GM08714 (cell line): ENCODE data around the gene PDSS2.
"Not testable (repeated sequence)": the region's sequence is repeated elsewhere in the genome, so short reads cannot be mapped to it uniquely, and the experiment has no call there.

ENCODE experiments used
- H3K4me3 ChIP-seq: fragments of 200-500 bp; sonication (Bioruptor generic); 2 replicates; pipeline ENCODE4 v1.5.1; 2014; ENCODE audit warnings: mild to moderate bottlenecking, low read length, inconsistent platforms
- ZNF274 ChIP-seq: IDR thresholded peaks from 2 replicates; pipeline ENCODE4 v1.6.1; 2012; ENCODE audit warnings: mild to moderate bottlenecking, low read depth, low read length

The PDSS2 gene

DNA sequence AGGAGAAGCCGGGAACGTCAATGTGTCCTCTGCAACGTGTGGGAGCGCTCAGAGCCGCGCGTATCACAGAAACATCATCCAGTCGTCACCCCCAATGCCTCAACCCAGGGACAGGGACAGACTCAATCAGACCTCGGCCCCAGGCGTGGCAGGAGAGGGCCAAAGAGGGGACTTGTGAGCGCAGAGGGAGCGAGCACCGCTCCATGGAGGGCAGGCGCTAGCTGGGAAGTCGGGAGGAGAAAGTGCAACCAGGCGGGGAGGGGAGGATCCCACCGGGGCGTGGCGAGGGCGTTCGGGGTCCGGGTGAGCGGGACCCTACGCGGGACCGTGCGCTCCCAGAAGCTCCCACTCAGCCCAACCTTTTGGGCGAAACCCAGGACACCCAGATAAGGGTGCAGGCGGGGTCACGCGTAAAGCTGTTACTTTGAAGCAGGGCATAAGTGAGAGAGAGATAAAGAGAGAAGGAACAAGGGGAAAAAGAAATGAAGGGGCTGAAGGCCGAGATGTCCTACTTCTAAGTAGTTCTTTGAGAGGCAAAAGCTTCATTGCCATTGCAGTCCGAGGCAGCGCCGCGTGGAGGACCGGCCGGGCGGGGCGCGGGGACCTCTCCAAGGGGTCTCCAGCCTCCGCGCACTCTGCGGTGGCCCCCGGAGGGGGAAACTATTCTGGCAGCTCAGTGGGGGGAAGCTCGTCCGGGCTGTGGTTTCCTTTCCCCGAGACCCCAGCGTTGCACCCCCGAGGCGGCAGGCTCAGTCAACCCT is 29.7 kb upstream of the PDSS2 start:
- no peak for TF ChIP-seq ZNF274
- peak overlapping the region; percentile 60 for H3K4me3 ChIP-seq

DNA sequence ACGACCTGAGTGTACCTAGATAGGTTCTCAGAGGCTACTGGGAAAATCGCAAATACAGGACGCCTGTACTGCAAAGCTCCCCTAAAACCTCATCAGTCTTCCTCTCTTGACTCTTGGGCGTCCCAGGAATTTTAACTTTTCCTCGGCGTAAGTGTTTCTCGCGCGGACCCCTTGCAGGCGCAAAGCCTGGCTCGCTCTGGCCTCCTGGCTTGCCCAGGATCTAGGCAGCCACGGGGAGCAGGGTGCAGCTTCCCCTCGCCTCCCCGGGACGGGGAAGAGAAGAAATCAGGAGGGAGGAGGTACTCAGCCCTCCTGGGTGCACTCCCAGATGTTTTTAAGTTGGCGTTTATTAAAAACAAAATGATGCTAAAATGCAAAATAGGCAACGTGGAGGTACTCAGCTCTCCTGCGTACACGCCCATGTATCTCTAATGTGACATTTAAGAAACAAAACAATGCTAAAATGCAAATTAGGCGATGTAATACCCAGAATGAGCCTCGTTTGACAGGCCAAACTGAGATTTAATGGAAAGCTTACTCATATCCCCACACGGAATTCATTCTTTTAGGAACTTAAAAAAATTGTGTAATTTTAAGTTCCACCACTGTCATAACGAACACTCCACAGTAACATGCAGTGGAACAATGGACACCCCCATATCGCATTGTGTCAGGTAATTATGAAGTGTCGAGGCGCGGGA is 29.0 kb upstream of the PDSS2 start:
- no peak for TF ChIP-seq ZNF274
- peak overlapping the region; percentile 60; the same call in 1 of the 2 replicates for H3K4me3 ChIP-seq

GRCh38 chr6:107485157-107485556 is 25.8 kb upstream of the PDSS2 start:
- H3K4me3 ChIP-seq, result no peak overlapping the region
- TF ChIP-seq ZNF274, result no peak

- no peak for TF ChIP-seq ZNF274
- H3K4me3 ChIP-seq, result no peak overlapping the region
Observed at GRCh38 chr6:107479089-107479690, 19.8 kb upstream of the PDSS2 start.

DNA sequence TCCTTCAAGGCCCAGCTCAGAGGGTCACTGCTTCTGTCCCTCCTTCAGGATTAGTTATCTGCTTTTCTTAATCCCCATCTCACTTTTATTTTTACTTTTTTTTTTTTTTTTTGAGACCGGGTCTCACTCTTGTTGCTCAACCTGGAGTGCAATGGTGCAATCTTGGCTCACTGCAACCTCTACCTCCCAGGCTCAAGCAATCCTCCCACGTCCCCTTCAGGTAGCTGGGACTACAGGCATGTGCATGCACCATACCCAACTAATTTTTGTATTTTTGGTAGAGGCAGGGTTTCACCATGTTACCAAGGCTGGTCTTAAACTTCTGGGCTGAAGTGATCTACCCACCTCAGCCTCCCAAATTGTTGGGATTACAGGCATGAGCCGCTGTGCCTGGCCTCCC is 16.5 kb upstream of the PDSS2 start:
- H3K4me3 ChIP-seq, result not testable (repeated sequence)

DNA sequence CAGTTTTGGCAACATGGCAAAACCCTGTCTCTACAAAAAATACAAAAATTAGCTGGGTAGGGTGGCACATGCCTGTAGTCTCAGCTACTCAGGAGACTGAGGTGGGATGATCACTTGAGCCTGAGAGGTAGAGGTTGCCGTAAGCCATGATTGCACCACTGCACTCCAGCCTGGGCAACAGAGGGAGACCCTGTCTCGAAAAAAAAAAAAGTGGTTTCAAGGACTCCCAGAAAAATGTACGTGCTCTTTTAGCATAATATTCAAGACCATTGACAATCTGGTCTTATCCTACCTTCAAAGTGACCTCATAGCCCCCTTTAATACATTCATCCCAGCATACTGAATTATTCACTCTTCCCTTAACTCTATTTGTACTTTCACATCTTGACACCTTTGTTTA is 16.0 kb upstream of the PDSS2 start:
- not testable (repeated sequence) for H3K4me3 ChIP-seq

- TF ChIP-seq ZNF274, result no peak
- no peak overlapping the region for H3K4me3 ChIP-seq
Observed at GRCh38 chr6:107473660-107474059, 14.3 kb upstream of the PDSS2 start.

DNA sequence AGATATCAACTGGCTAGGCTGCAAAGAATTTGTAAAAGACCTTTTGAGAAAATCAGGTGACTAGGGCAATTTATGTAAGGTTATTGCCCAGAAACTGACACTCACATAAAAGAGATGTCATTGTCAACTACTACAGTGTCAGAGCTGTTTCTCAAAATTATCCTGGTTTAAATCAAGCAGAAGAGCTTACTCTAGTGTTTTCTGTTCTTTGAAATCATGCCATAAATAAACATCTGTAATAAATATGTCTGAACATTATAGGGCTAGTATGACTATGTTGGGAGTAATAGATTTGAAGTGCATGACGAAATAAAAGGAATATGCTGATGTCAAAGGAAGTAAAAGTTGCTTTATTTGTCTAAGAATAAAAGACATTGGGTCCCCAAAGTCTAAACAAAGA is 11.0 kb upstream of the PDSS2 start:
- no peak overlapping the region for H3K4me3 ChIP-seq
- no peak for TF ChIP-seq ZNF274

DNA sequence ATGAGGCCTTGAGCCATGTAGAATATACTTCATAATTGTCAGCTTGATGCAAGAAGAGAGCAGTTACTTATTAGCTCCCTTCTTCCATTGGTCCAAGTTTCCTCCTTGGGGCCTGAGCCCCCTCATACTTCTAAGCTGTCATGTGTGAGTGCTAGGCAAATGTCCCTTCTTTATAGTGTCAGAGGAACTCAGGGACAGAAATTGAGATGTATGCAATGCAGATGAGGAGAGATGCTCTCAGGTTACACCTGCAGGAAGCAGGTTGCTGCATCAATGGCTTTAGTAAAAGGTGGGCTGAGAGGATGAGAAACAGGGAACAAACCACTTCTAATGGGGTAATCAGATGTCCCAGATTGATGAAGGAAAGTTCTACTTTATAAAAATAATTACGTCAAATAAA is 6.7 kb upstream of the PDSS2 start:
- TF ChIP-seq ZNF274, result no peak
- H3K4me3 ChIP-seq, result no peak overlapping the region

DNA sequence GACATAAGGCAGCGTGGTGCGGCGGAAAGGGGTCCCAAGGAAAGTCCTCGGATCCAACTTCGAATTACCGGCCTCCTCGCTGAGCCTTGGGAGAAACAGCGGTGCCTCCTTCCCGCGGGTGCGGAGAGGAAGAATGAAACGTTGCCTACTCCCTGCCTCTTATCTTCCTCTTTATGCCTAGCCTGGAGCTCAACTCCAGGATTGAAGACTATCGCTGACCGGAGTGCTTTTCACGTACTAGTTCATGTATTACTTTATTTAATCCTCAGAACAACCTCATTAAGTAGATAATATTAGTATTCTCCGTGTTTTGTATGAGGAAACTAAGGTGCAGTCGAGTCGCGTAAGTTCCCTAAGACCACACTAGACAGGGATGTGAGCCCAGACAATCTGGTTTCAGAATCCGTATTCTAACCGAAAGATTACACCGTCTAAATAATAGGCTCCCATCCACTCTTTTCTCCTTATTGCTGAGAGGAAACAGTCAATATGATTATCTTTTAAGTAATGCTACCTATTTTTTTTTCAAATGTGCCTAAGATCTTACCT is 793 bp upstream of the PDSS2 start:
- no peak for TF ChIP-seq ZNF274
- H3K4me3 ChIP-seq, result peak overlapping the region; percentile 87; the same call in 1 of the 2 replicates

- TF ChIP-seq ZNF274, result no peak
- peak overlapping the region; percentile 87 for H3K4me3 ChIP-seq
Observed at GRCh38 chr6:107458672-107459282, 587 bp downstream of the PDSS2 start.

GRCh38 chr6:107448776-107449175 is 10.6 kb downstream of the PDSS2 start:
- H3K4me3 ChIP-seq, result no peak overlapping the region
- TF ChIP-seq ZNF274, result no peak

GRCh38 chr6:107447663-107448216 is 11.6 kb downstream of the PDSS2 start:
- no peak overlapping the region for H3K4me3 ChIP-seq
- no peak for TF ChIP-seq ZNF274

- no peak for TF ChIP-seq ZNF274
- H3K4me3 ChIP-seq, result no peak overlapping the region
Observed at GRCh38 chr6:107444277-107444676, 15.1 kb downstream of the PDSS2 start.

DNA sequence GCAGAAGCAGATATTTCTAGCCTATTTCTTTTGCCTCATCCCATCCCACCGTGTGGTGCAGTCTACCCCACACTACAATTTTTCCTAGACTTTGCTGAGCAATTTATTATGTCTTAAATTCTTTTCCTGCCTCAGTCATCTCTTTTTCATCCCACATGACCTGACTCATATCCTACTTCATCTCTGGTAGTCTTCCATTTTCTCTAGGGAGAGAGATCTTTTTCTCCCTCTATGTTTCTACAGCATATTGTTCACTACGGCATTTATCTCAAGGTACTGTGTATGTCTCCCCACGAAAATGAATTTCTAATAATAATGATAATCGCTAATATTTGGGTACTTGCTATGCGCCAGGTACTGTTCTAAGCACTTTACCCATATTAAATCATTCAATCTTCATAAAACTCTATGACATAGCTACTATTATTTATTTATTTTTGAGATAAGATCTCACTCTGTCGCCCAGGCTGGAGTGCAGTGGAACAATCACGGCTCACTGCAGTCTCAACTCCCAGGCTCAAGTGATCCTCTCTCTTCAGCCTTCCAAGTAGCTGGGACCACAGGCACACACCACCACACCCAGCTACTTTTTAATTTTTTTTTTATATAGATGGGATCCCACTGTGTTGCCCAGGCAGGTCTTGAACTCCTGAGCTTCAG is 15.6 kb downstream of the PDSS2 start:
- no peak overlapping the region for H3K4me3 ChIP-seq
- TF ChIP-seq ZNF274, result no peak
